Suppressor macrophage (primary cell): Measurements from ENCODE around the gene BCL2L12.

Experiments used
- DNase-seq, 4 experiments: peaks; one replicate each; pipeline ENCODE4 v3.0.0-alpha.2; 2020 to 2022

Gene BCL2L12

DNA sequence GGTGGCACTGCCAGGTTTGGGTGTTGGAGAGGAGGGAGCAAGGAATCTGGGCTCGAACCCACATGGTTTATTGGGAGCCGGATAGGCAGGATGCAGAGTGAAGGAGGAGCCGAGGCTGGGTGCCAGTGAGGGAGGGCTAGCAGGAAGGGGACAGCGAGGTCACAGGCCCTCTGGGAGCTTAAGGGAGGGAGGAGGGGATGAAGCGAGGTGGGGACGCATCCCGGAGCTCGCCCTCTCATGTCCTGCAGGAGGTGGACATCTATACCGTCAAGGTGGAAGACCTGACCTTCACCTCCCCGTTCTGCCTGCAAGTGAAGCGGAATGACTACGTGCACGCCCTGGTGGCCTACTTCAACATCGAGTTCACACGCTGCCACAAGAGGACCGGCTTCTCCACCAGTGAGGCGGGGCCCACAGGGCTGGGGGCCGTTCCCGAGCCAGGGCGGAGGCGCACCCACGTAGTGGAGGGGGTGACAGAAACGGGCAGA is 20.2 kb downstream of the BCL2L12 start:
- no peak for DNase-seq

GRCh38 chr19:49686503-49687088 is 20.9 kb downstream of the BCL2L12 start:
- DNase-seq = no peak

- no peak for DNase-seq
These were observed 21.4 kb downstream of the BCL2L12 start for GRCh38 chr19:49687150-49687549.

DNA sequence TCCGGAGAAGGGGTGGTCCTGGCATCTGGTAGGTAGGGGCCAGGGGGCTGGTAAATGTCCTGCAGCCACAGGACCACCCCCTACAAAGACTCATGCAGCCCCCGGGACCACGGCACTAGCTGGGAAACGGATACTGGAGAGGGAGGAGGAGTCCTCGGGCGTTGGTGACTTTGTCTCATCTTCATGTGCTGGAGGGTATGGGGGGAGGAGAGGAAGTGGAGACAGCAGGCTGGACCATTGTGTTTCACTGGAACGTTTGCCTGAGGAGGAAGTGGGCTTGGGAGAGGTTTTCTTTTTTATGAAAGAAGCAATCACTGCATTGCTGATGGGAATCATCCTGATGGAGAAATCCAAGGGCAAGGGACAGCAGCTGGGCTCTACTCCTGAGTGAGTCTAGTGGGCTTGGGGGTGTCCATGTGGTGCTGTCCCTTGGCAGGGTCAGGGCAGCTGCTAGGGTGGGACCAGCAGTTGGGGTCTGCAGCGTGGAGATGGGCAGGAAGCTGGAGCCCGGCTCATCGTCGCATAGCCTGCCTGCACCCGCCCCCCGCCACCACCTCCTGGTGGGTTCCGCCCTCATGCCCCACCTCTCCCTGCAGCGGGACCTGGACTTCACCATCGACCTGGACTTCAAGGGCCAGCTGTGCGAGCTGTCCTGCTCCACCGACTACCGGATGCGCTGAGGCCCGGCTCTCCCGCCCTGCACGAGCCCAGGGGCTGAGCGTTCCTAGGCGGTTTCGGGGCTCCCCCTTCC is 22.0 kb downstream of the BCL2L12 start:
- DNase-seq = peak; percentile 41 to 73 (median 62)

- DNase-seq = no peak
These were observed 22.9 kb downstream of the BCL2L12 start for GRCh38 chr19:49688531-49689132.

GRCh38 chr19:49689133-49690078 is 23.7 kb downstream of the BCL2L12 start, which contains the start of gene ADM5:
Gene ADM5, plus strand, starts transcription at chr19:49689594. Its CDS starts 244 bp downstream, at chr19:49689838.
- DNase-seq = no peak

DNA sequence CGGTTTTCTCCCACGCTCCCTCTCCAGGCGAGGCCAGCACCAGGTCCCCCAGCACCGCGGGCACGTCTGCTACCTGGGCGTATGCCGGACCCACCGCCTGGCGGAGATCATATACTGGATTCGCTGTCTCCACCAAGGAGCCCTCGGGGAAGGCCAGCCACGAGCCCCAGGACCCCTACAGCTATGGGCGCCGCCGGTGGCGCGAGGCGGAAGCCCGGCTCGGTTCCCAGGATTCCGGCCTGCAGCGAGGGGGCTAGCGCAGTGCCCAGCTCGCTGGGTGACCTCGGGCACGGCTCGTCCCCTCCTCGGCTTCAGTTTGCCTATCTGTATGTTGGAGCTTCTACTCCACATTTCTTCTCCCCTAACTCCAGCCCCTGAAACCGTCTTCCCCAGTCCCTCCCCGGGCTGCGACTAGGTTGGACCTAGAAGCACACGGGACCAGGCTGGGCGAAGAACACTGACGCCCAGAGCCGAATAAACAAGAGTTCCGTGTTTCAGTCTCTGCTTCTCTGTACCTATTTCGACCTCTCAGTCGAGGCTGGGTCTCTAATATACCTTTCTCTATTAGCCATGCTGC is 24.4 kb downstream of the BCL2L12 start:
- DNase-seq = no peak

DNA sequence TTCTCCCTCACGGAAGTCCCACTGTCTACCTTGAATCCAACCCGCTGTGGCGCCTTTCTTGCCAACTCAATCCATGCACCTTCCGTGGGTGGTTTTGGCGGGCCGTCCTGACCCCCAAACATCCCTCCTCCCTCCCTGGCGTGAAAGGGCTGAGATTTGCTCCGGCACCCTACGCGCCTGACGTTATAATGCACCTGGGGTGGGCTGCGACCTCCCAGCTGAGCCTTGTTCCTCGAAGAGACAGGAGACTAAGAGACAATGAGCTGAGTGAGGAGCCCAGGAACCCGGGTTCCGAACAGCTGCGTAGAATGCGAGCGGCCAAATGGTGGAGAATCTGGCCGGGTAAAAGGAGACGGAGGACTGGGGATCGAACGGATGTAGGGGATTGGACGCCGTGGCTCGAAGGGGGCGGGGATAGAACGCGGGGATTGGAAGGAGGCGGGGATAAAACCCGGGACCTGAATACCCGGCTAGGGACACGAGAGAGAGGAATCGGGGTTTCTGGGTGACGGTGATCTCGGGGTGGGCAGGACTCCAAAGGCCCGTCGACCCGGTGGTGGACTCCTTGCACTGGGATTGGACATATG is 25.0 kb downstream of the BCL2L12 start, which contains the start of gene CPT1C:
CPT1C (plus strand) TSS at position 461 of the 587 bp plus-strand sequence. CDS start 1,137 bp downstream, outside the sequence.
- DNase-seq = peak in 2 of 4 experiments; percentile 25 to 30

GRCh38 chr19:49691243-49692146 is 25.8 kb downstream of the BCL2L12 start:
- DNase-seq = peak in 3 of 4 experiments; percentile 38 to 58 (median 50)

GRCh38 chr19:49692147-49692506 is 26.4 kb downstream of the BCL2L12 start:
- DNase-seq = no peak

GRCh38 chr19:49696115-49696514 is 30.4 kb downstream of the BCL2L12 start:
- DNase-seq = no peak

GRCh38 chr19:49696865-49697264 is 31.1 kb downstream of the BCL2L12 start:
- no peak for DNase-seq

DNA sequence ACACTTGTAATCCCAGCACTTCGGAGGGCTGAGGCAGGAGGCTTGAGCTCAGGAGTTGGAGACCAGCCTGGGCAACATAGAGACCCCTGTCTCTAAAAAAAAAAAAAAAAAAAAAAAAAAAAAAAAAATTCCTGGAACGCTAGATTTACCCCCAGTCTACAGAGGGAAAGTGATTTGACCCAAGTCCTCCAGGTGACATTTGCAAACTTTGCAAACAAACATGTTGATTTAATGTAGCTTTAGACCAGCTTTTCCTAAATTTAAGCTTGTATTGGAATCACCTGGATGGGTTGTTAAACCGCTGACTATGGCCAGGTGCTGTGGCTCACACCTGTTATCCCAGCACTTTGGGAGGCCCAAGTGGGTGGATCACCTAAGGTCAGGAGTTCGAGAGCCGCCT is 33.6 kb downstream of the BCL2L12 start:
- DNase-seq = no peak

- no peak for DNase-seq
These were observed 34.8 kb downstream of the BCL2L12 start for GRCh38 chr19:49700563-49700962.

GRCh38 chr19:49701271-49701786 is 35.6 kb downstream of the BCL2L12 start:
- DNase-seq = no peak

DNA sequence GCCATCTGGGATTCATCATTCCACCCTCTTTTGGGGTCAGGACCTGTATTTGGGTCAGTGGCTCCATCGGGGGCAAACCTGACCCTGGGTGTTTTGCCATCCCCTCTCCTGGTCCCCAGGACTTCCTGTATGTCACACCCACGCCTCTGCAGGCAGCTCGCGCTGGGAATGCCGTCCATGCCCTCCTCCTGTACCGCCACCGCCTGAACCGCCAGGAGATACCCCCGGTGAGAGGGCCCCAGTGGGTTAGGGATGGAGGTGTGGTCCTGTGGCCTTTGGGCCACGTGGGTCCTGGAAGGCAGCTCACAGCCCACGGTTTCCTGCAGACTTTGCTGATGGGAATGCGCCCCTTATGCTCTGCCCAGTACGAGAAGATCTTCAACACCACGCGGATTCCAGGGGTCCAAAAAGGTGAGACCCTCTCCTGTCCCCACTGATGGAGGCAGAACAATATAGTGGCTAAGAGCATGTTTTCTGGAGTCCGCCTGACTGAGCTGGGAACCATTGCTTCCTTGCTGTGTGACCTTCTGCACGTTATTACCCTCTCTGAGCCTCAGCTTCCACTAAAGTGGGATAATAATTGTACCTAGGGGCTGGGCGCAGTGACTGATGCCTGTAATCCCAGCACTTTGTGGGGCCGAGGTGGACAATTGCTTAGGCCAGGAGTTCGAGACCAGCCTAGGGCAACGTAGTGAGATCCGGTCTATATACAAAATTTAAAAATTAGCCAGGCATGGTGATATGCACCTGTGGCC is 39.3 kb downstream of the BCL2L12 start:
- DNase-seq = no peak

DNA sequence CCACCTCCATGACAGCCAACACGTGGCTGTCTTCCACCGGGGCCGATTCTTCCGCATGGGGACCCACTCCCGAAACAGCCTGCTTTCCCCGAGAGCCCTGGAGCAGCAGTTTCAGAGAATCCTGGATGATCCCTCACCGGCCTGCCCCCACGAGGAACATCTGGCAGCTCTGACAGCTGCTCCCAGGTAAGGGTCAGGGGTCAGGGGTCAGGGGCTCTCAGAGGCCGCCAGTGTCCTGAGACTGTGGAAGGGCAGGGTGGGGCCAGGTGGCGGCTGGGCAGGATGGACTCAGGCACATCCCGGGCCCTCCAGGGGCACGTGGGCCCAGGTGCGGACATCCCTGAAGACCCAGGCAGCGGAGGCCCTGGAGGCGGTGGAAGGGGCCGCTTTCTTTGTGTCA is 40.2 kb downstream of the BCL2L12 start:
- no peak for DNase-seq

- DNase-seq = no peak
These were observed 44.7 kb downstream of the BCL2L12 start for GRCh38 chr19:49710372-49710951.

DNA sequence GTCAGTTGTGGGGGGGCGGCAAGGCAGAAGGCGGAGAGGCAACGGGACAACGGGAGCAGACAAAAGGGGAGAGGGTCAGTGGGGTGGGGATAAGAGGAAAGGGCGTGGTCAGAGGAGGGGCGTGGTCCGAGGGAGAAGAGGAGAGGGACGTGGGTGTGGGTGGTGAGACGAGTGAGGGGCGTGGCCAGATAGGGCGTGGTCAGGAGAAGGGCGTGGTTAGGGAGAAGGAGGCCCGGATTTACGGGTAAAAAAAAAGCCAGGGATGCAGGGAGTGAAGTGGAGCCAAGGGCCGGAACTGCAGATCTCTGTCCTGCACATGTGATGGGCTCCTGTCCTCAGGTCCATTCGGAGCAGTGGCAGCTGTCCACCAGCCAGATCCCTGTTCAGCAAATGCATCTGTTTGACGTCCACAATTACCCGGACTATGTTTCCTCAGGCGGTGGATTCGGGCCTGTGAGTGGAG is 46.7 kb downstream of the BCL2L12 start:
- peak in 1 of 4 experiments; percentile 17 for DNase-seq
